C1 segment of cervical spinal cord (tissue), 14 donors: ENCODE data around the gene CCDC170.

ENCODE experiments used
- DNase-seq, 14 donors: peaks; one replicate each; lab custom pipeline; 2025; lab: John Stamatoyannopoulos, UW

Gene CCDC170

GRCh38 chr6:151655099-151655498 lies 161.3 kb downstream of the CCDC170 start:
- DNase-seq = no peak

- DNase-seq = no peak
Observed at GRCh38 chr6:151656392-151656791, 162.6 kb downstream of the CCDC170 start.

DNA sequence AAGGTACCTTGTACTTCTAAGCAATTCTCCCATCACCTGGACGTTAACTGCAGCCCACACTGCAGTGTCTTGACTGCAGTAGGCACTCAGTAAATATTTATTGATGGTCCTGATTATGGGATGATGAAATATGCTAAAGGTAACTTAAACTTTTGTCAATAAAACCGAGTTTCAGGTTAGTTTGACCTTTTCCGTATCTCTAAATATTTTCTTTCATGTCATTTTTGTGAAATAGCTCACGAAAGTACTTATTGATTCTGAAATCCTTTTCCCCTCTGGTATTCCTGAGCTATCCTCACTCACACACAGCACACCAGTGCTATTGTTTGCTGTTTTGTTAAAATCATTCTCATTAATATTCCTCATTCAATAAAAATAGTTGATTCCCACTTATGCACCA lies 164.3 kb downstream of the CCDC170 start:
- no peak for DNase-seq

- no peak for DNase-seq
Observed at GRCh38 chr6:151659212-151659611, 165.4 kb downstream of the CCDC170 start.

DNA sequence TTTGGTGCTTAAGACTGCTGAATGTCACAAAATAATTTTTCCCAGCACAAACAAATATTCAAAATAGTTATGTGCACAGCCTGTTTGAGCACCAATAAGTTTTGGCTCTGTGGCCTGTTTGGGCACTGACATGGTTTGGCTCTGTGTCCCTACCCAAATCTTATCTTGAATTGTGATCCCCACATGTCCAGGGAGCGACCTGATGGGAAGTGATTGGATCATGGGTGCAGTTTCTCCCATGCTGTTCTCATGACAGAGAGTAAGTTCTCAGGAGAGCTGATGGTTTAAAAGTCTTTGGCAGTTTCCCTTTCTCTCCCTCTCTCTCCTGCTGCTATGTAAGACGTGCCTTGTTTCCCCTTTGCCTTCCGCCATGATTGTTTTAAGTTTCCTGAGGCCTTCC lies 167.7 kb downstream of the CCDC170 start:
- DNase-seq = no peak

- no peak for DNase-seq
Observed at GRCh38 chr6:151661928-151662327, 168.1 kb downstream of the CCDC170 start.

- no peak for DNase-seq
Observed at GRCh38 chr6:151663559-151663958, 169.7 kb downstream of the CCDC170 start.

GRCh38 chr6:151664390-151664789 lies 170.6 kb downstream of the CCDC170 start:
- no peak for DNase-seq

GRCh38 chr6:151665329-151665728 lies 171.5 kb downstream of the CCDC170 start:
- DNase-seq = no peak

DNA sequence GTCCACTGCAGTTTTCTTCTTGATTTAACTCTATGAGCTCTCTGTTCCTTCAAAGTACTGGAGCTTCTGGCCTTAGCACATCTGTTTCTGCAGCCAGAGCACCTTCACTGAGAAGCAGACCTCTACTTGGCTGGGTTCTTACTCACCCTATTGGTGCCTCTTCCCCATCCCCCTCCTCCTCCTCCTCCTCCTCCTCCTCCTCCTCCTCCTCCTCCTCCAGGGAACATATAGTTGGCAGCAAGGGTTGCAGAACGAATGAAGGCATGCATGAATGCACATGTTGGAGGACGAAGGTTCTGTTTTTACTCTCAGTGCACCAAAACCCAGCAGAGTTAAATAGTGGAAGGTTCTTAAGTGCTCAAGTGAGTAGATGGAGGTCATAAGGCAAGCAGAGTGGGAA lies 172.7 kb downstream of the CCDC170 start:
- DNase-seq = no peak

DNA sequence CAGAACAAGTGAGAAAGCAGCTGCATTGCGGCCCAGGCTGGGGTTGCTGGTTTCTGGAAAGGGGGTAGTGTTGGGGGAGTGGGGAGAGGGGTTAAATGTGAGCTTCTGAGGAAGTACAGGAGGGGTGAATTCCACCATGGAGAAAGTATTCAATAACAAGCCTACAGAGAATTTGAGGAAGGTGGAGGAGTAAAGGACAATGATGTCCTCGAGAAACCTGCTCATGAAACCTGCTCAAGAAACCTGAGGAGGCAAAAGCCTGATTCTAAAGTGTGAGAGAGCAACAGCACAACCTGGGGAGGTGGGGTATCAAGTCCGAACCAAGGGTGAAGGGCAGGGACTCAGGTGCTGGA lies 175.4 kb downstream of the CCDC170 start:
- no peak for DNase-seq

GRCh38 chr6:151670116-151670515 lies 176.3 kb downstream of the CCDC170 start:
- DNase-seq = no peak
